H9 (cell line): ENCODE measurements around the gene CUL4A. TPM values are rescaled to one million over a fixed set of nuclear protein-coding genes. Genes with fewer than 3 reads are reported as not detected.

Experiments
- DNase-seq: peaks from one replicate; pipeline ENCODE4 v3.0.0-alpha.2; 2017
- H2AFZ ChIP-seq: one replicate; pipeline ENCODE4 v1.6.1; 2013; ENCODE audit warnings: mild to moderate bottlenecking, low read length, control low read depth, moderate library complexity
- H2AK5ac ChIP-seq: 2 replicates; pipeline ENCODE4 v1.6.1; 2013; ENCODE audit warnings: low read length, control low read depth, mixed read lengths; ENCODE audit not compliant: insufficient read length
- H2BK120ac ChIP-seq: one replicate; pipeline ENCODE4 v1.6.1; 2013; ENCODE audit warnings: low read depth, mild to moderate bottlenecking, low read length, control low read depth, inconsistent platforms; ENCODE audit not compliant: poor library complexity, severe bottlenecking
- H2BK12ac ChIP-seq: 2 replicates; pipeline ENCODE4 v1.6.1; 2013; ENCODE audit warnings: low read length, control low read depth, mixed read lengths, low read depth; ENCODE audit not compliant: insufficient read length
- H2BK15ac ChIP-seq: 2 replicates; pipeline ENCODE4 v1.6.1; 2013; ENCODE audit warnings: low read depth, low read length, control low read depth
- H2BK20ac ChIP-seq: one replicate; pipeline ENCODE4 v1.6.1; 2013; ENCODE audit warnings: low read depth, mild to moderate bottlenecking, low read length, control low read depth, inconsistent platforms; ENCODE audit not compliant: poor library complexity, severe bottlenecking
- H2BK5ac ChIP-seq: 2 replicates; pipeline ENCODE4 v1.6.1; 2013; ENCODE audit warnings: low read length, control low read depth, mixed read lengths; ENCODE audit not compliant: insufficient read length
- H3K14ac ChIP-seq: 2 replicates; pipeline ENCODE4 v1.6.1; 2013; ENCODE audit warnings: low read length, control low read depth; ENCODE audit not compliant: insufficient read depth
- H3K18ac ChIP-seq: 2 replicates; pipeline ENCODE4 v1.6.1; 2013; ENCODE audit warnings: low read depth, mild to moderate bottlenecking, mixed read lengths, low read length, control low read depth; ENCODE audit not compliant: insufficient read length
- H3K23ac ChIP-seq: 2 replicates; pipeline ENCODE4 v1.6.1; 2013; ENCODE audit warnings: low read length, control low read depth, mixed read lengths, low read depth; ENCODE audit not compliant: insufficient read length
- H3K23me2 ChIP-seq: 2 replicates; pipeline ENCODE4 v1.6.1; 2013; ENCODE audit warnings: low read depth, mild to moderate bottlenecking, mixed read lengths, low read length, control low read depth; ENCODE audit not compliant: insufficient read length, poor library complexity, severe bottlenecking
- H3K27ac ChIP-seq: 2 replicates; pipeline ENCODE4 v1.5.1; 2013; ENCODE audit warnings: low read length, control low read depth, mixed read lengths, low read depth; ENCODE audit not compliant: insufficient read length
- H3K27me3 ChIP-seq: 2 replicates; pipeline ENCODE4 v1.6.1; 2013; ENCODE audit warnings: low read length, control low read depth, inconsistent platforms; ENCODE audit not compliant: insufficient read depth
- H3K4ac ChIP-seq: 2 replicates; pipeline ENCODE4 v1.6.1; 2013; ENCODE audit warnings: low read depth, mild to moderate bottlenecking, control low read depth, inconsistent platforms, low read length, moderate library complexity
- H3K4me1 ChIP-seq: 2 replicates; pipeline ENCODE4 v1.6.1; 2013; ENCODE audit warnings: low read length, control low read depth, inconsistent platforms; ENCODE audit not compliant: insufficient read depth
- H3K4me2 ChIP-seq: 2 replicates; pipeline ENCODE4 v1.6.1; 2013; ENCODE audit warnings: low read length, control low read depth, mixed read lengths; ENCODE audit not compliant: insufficient read length, insufficient read depth
- H3K56ac ChIP-seq: 2 replicates; pipeline ENCODE4 v1.6.1; 2013; ENCODE audit warnings: low read depth, mild to moderate bottlenecking, mixed read lengths, low read length, control low read depth; ENCODE audit not compliant: insufficient read length
- H3K79me1 ChIP-seq: 2 replicates; pipeline ENCODE4 v1.6.1; 2013; ENCODE audit warnings: low read depth, mild to moderate bottlenecking, moderate library complexity, low read length, control low read depth, inconsistent platforms; ENCODE audit not compliant: insufficient read depth, poor library complexity, severe bottlenecking
- H3K79me2 ChIP-seq: 2 replicates; pipeline ENCODE4 v1.6.1; 2013; ENCODE audit warnings: low read length, control low read depth, inconsistent platforms; ENCODE audit not compliant: insufficient read depth
- H3K9ac ChIP-seq: 2 replicates; pipeline ENCODE4 v1.6.1; 2013; ENCODE audit warnings: low read length, control low read depth, mixed read lengths; ENCODE audit not compliant: insufficient read length; ENCODE audit errors: extremely low read depth
- H3K9me3 ChIP-seq: one replicate; pipeline ENCODE4 v1.6.1; 2013; ENCODE audit warnings: low read depth, low read length, inconsistent platforms; ENCODE audit not compliant: control insufficient read depth
- H3T11ph ChIP-seq: one replicate; pipeline ENCODE4 v1.6.1; 2013; ENCODE audit warnings: mild to moderate bottlenecking, low read length, control low read depth, inconsistent platforms
- H4K20me1 ChIP-seq: one replicate; pipeline ENCODE4 v1.6.1; 2013; ENCODE audit not compliant: control insufficient read depth, insufficient read length, insufficient read depth
- H4K5ac ChIP-seq: 2 replicates; pipeline ENCODE4 v1.6.1; 2013; ENCODE audit warnings: low read depth, mild to moderate bottlenecking, mixed read lengths, low read length, control low read depth; ENCODE audit not compliant: insufficient read length
- H4K8ac ChIP-seq: replicated peaks from 2 replicates; pipeline ENCODE4 v1.6.1; 2013; ENCODE audit warnings: low read length, control low read depth, mixed read lengths, low read depth; ENCODE audit not compliant: insufficient read length
- H4K91ac ChIP-seq: 2 replicates; pipeline ENCODE4 v1.6.1; 2013; ENCODE audit warnings: low read depth, mild to moderate bottlenecking, moderate library complexity, mixed read lengths, low read length, control low read depth; ENCODE audit not compliant: insufficient read length
- H3K27ac Mint-ChIP-seq, 3 experiments: 2 replicates in 2 of 3; 3 replicates in 1 of 3; pipeline ENCODE4 v1.8.0; 2020 to 2021; ENCODE audit warnings: mixed read lengths in 3 of 3, mild to moderate bottlenecking in 1 of 3, moderate library complexity in 1 of 3
- H3K27me3 Mint-ChIP-seq: 2 replicates; pipeline ENCODE4 v1.8.0; 2021; ENCODE audit warnings: low read depth, mild to moderate bottlenecking, moderate library complexity, mixed read lengths
- H3K36me3 Mint-ChIP-seq, 3 experiments: 2 replicates in 2 of 3; 3 replicates in 1 of 3; pipeline ENCODE4 v1.8.0; 2020 to 2021; ENCODE audit warnings: low read depth in 3 of 3, mixed read lengths in 3 of 3; ENCODE audit not compliant: insufficient read depth in 1 of 3
- H3K4me1 Mint-ChIP-seq, 2 experiments: 2 replicates each; pipeline ENCODE4 v1.8.0; 2020; ENCODE audit warnings: mixed read lengths in 2 of 2
- H3K4me3 Mint-ChIP-seq, 2 experiments: 2 replicates in 1 of 2; 3 replicates in 1 of 2; pipeline ENCODE4 v1.8.0; 2020 to 2021; ENCODE audit warnings: mild to moderate bottlenecking in 2 of 2, mixed read lengths in 2 of 2, moderate library complexity in 1 of 2
- H3K9me3 Mint-ChIP-seq, 2 experiments: 2 replicates in 1 of 2; 3 replicates in 1 of 2; pipeline ENCODE4 v1.8.0; 2020; ENCODE audit warnings: mild to moderate bottlenecking in 2 of 2, mixed read lengths in 2 of 2, moderate library complexity in 1 of 2
- CTCF ChIP-seq: fragments of 200-600 bp; sonication (generic); conservative IDR thresholded peaks from 3 replicates; pipeline ENCODE4 v1.8.0; 2021; ENCODE audit warnings: antibody characterized with exemption, mild to moderate bottlenecking
- WGBS: extraction: QIAGEN DNeasy Blood & Tissue Kit; methylation state at CpG from one replicate; pipeline ENCODE4 v1.1.7; 2013; ENCODE audit warnings: missing lambda C conversion rate, low lambda C conversion rate, mixed read lengths; ENCODE audit not compliant: insufficient read length; ENCODE audit errors: extremely low coverage; 5-methylcytosine and 5-hydroxymethylcytosine counted together
- total RNA-seq: library from RNA; stranded (reverse); gene quantifications from 2 replicates; pipeline ENCODE4 v1.2.1, GENCODE V29; 2021

The CUL4A gene
- total RNA-seq, 1 experiment from 2014 or later, result 97.9 TPM

- Histone ChIP-seq H2AFZ (no peak overlapping the region), H3K79me2 (peaks cover 46% of the 10 kb centered on the region), H3K79me1 (peaks cover 14% of the 10 kb centered on the region), H2BK20ac (no peak overlapping the region), H3T11ph (no peak overlapping the region), H3K9ac (no peak overlapping the region), H3K18ac (no peak overlapping the region), H3K56ac (no peak overlapping the region), H3K9me3 (no peaks in the 10 kb centered on the region), H4K5ac (no peak overlapping the region), H3K23me2 (peaks cover 4% of the 10 kb centered on the region), H3K4me1 (no peaks in the 10 kb centered on the region), H2BK120ac (no peak overlapping the region), H4K20me1 (no peaks in the 10 kb centered on the region), H3K27ac (no peak overlapping the region), H3K4ac (no peak overlapping the region), H3K23ac (no peak overlapping the region), H2AK5ac (no peak overlapping the region), H2BK5ac (no peak overlapping the region), H2BK12ac (no peak overlapping the region), H3K14ac (no peak overlapping the region), H4K91ac (no peak overlapping the region), H2BK15ac (no peak overlapping the region), H3K27me3 (no peaks in the 10 kb centered on the region), H3K4me2 (no peak overlapping the region), H4K8ac (no peak overlapping the region)
- Mint-ChIP-seq H3K36me3 (peaks cover 28 to 42% (median 42%) of the 10 kb centered on the region in 3 experiments), H3K27me3 (no peaks in the 10 kb centered on the region), H3K4me3 (no peak overlapping the region; a peak in 1 of 5 replicates), H3K4me1 (peaks cover 13 to 21% of the 10 kb centered on the region in 2 experiments), H3K9me3 (no peaks in the 10 kb centered on the region), H3K27ac (no peak overlapping the region)
- DNase-seq, result no peak
- WGBS, result no CpG with 5 or more reads among the region's 4 CpGs
- no peak for TF ChIP-seq CTCF
Observed at GRCh38 chr13:113202912-113203311, 6.5 kb upstream of the CUL4A start.
